PC-3 (cell line): Measurements from ENCODE around the gene C11orf86.

Experiments
- EZH2 ChIP-seq: fragments of 300-600 bp; sonication (generic); IDR thresholded peaks from one replicate; pipeline ENCODE4 v1.6.1; 2017; ENCODE audit warnings: antibody characterized with exemption, mild to moderate bottlenecking, low read length; ENCODE audit not compliant: unreplicated experiment
- TF ChIP-seq, protein P1 (sequence below): fragments of 300-600 bp; sonication (generic); conservative IDR thresholded peaks from 2 replicates; pipeline ENCODE4 v1.5.1; 2017; ENCODE audit warnings: antibody characterized with exemption, low read depth, mild to moderate bottlenecking, low read length

DNA sequence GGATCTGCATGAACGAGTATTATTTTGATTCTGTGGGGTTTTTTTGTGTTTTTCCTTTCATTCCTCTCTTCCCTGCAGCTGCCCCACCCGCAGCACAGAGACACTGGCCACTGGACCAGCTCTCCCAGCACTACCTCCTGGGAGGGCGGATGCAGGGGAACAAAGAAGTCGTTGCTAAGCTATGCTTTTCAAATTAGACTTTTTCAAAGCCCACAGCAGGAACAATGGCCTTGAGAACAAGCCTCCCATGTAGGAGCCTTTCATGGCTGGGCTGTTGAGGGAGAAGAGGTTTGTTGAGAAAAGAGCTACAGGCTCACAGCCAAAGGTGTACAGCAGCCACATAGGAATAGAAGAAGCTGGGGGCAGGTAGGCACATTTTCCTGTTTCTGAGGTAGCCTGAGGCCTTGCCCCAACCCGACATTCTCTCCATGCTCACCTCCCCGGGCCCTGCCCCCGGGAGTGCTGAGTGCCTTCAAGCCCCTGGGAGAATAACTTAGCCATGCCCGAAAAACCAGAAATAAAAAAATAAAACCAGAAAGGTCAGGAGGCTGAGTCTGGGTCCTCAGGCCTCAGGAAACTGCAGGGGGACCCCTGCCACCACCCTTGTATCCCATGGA is 27.3 kb downstream of the C11orf86 start:
- TF ChIP-seq, protein P1, sequence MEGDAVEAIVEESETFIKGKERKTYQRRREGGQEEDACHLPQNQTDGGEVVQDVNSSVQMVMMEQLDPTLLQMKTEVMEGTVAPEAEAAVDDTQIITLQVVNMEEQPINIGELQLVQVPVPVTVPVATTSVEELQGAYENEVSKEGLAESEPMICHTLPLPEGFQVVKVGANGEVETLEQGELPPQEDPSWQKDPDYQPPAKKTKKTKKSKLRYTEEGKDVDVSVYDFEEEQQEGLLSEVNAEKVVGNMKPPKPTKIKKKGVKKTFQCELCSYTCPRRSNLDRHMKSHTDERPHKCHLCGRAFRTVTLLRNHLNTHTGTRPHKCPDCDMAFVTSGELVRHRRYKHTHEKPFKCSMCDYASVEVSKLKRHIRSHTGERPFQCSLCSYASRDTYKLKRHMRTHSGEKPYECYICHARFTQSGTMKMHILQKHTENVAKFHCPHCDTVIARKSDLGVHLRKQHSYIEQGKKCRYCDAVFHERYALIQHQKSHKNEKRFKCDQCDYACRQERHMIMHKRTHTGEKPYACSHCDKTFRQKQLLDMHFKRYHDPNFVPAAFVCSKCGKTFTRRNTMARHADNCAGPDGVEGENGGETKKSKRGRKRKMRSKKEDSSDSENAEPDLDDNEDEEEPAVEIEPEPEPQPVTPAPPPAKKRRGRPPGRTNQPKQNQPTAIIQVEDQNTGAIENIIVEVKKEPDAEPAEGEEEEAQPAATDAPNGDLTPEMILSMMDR, result no peak
- no peak for TF ChIP-seq EZH2
